ENCODE data around the gene C22orf23.

GRCh38 chr22:37990301-37990700, 36.9 kb upstream of the C22orf23 start:
- TF ChIP-seq EZH2 (IDR thresholded peaks at IDR 0.05; ENCODE audit: borderline replicate concordance, low read length), result no peak
- TF ChIP-seq CTCF (conservative IDR thresholded peaks at IDR 0.05 in 1 of 2, IDR thresholded peaks at IDR 0.05 in 1 of 2; ENCODE audit: extremely low read depth in 1 of 2, insufficient read depth in 1 of 2, low read depth in 1 of 2, low read length in 2 of 2), result no peak

All from mammary epithelial cell (primary cell).